Peyer's patch (tissue), 4 donors: ENCODE measurements around the gene POMT2.

Experiments
- CTCF ChIP-seq, 6 experiments: fragments of 450-650 bp in 4 of 6; fragments of 200-600 bp in 2 of 6; sonication (generic) in 1 of 6; IDR thresholded peaks; one replicate each; pipeline ENCODE4 v1.5.1; 2017 to 2019; ENCODE audit warnings: antibody characterized with exemption in 6 of 6, mild to moderate bottlenecking in 3 of 6, moderate library complexity in 1 of 6
- POLR2A ChIP-seq, 2 donors: fragments of 450-650 bp; IDR thresholded peaks; one replicate each; pipeline ENCODE4 v1.5.1; 2017; ENCODE audit warnings: antibody characterized with exemption in 2 of 2, mild to moderate bottlenecking in 2 of 2, moderate library complexity in 2 of 2

DNA sequence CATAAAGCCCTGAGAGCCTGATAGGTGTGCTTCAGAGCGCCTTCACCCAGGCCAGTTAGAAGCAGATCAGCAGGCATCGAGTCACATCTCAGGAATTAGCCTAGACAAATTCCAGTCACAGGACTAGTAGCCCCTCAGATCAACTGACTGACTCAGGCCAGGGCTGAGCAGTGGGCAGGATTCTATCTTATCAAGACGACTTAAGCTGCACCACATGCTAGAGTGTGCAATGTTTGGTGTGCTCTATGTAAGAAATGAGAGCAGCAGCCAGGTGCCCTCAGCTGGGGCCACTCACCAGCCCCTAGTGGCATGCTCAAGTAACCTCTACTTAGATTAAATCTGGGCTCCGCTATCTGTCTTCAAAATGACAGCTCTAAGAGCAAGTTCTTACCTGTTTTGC is 30.0 kb downstream of the POMT2 start:
- TF ChIP-seq POLR2A (IDR thresholded peaks at IDR 0.05) (no peak), CTCF (IDR thresholded peaks at IDR 0.05) (no peak)
